HepG2 (cell line): ENCODE results near the gene ASH1L. TPM values are rescaled to one million over a fixed set of nuclear protein-coding genes. Genes with fewer than 3 reads are reported as not detected.

Experiments
- ETV5 ChIP-seq: IDR thresholded peaks from 2 replicates; pipeline ENCODE4 v1.6.1; 2018; ENCODE audit warnings: missing biosample characterization, missing genetic modification reagents, inconsistent platforms, borderline replicate concordance
- GMEB2 ChIP-seq: IDR thresholded peaks from 2 replicates; pipeline ENCODE4 v1.6.1; 2016; ENCODE audit warnings: missing biosample characterization, missing genetic modification reagents, low read depth
- GZF1 ChIP-seq: sonication (generic); formaldehyde crosslinking; IDR thresholded peaks from 2 replicates; pipeline ENCODE4 v1.5.1; 2020; ENCODE audit warnings: mild to moderate bottlenecking, missing genetic modification reagents
- MEF2D ChIP-seq: sonication (generic); formaldehyde crosslinking; IDR thresholded peaks from 2 replicates; pipeline ENCODE4 v1.5.1; 2020; ENCODE audit warnings: mild to moderate bottlenecking, missing genetic modification reagents
- REST ChIP-seq, 2 experiments: IDR thresholded peaks; 2 replicates each; pipeline ENCODE4 v1.6.1; 2011 to 2012; ENCODE audit warnings: low read length in 2 of 2, borderline replicate concordance in 1 of 2, low read depth in 1 of 2, mild to moderate bottlenecking in 1 of 2, moderate library complexity in 1 of 2
- SKIL ChIP-seq: sonication (generic); formaldehyde crosslinking; IDR thresholded peaks from 2 replicates; pipeline ENCODE4 v1.8.0; 2022; ENCODE audit warnings: missing genetic modification reagents, mild to moderate bottlenecking, moderate library complexity, borderline replicate concordance
- SMAD3 ChIP-seq: sonication (generic); formaldehyde crosslinking; IDR thresholded peaks from 2 replicates; pipeline ENCODE4 v1.4.0; 2020; ENCODE audit warnings: missing genetic modification reagents
- SMAD9 ChIP-seq: sonication (generic); formaldehyde crosslinking; IDR thresholded peaks from 2 replicates; pipeline ENCODE4 v1.5.1; 2020; ENCODE audit warnings: mild to moderate bottlenecking, missing genetic modification reagents
- TOE1 ChIP-seq: sonication (generic); formaldehyde crosslinking; IDR thresholded peaks from 2 replicates; pipeline ENCODE4 v1.4.0; 2020; ENCODE audit warnings: mild to moderate bottlenecking, missing genetic modification reagents
- ZMYM2 ChIP-seq: sonication (generic); formaldehyde crosslinking; IDR thresholded peaks from 2 replicates; pipeline ENCODE4 v1.8.0; 2022; ENCODE audit warnings: mild to moderate bottlenecking, missing genetic modification reagents
- ZNF3 ChIP-seq: IDR thresholded peaks from 2 replicates; pipeline ENCODE4 v1.7.0; 2017; ENCODE audit warnings: inconsistent platforms
- ZNF574 ChIP-seq: sonication (generic); formaldehyde crosslinking; IDR thresholded peaks from 2 replicates; pipeline ENCODE4 v1.4.0; 2020; ENCODE audit warnings: missing genetic modification reagents
- ZNF614 ChIP-seq: IDR thresholded peaks from 2 replicates; pipeline ENCODE4 v1.6.1; 2018; ENCODE audit warnings: missing biosample characterization, missing genetic modification reagents, inconsistent platforms, borderline replicate concordance
- ZNF639 ChIP-seq: conservative IDR thresholded peaks from 2 replicates; pipeline ENCODE4 v1.6.1; 2018; ENCODE audit warnings: missing genetic modification reagents
- ZNF720 ChIP-seq: sonication (generic); formaldehyde crosslinking; IDR thresholded peaks from 2 replicates; pipeline ENCODE4 v1.4.0; 2020; ENCODE audit warnings: missing genetic modification reagents
- ZNF841 ChIP-seq: sonication (generic); formaldehyde crosslinking; IDR thresholded peaks from 2 replicates; pipeline ENCODE4 v1.8.1; 2023; ENCODE audit warnings: missing genetic modification reagents, borderline replicate concordance
- polyA plus RNA-seq, 8 experiments: library from polyadenylated mRNA; depleted of rRNA in 3 of 8; stranded (reverse) in 7 of 8; unstranded in 1 of 8; fragments of >200 nt; fragmentation: Illumina TruSeq in 4 of 8; extraction: Trizol in 4 of 8; gene quantifications; 2 replicates each; pipeline versions ENCODE4 v1.2.1 to v1.2.3, GENCODE V29; 2011 to 2016; ENCODE audit warnings: low read depth in 4 of 8, missing spikeins in 1 of 8, mixed read lengths in 1 of 8; ENCODE audit not compliant: insufficient read depth in 1 of 8
- total RNA-seq, 5 experiments: library from RNA; depleted of rRNA; stranded (reverse); fragments of >200 nt; fragmentation: Illumina TruSeq; extraction: Trizol; gene quantifications; 2 replicates each; pipeline ENCODE4 v1.2.3, GENCODE V29; 2016; ENCODE audit warnings: low read depth in 1 of 5

The ASH1L gene
- total and polyA plus RNA-seq, 2 of the 13 experiments (the other 11 are each of a cell fraction or from before 2014, with no cell fraction given): 10.2 to 15.3 TPM

GRCh38 chr1:155304558-155305063, 258.0 kb downstream of the ASH1L start (continued):
- TF ChIP-seq ZNF639 (CRISPR knock-in tag): no peak
- TF ChIP-seq ZNF3 (CRISPR knock-in tag): peak; percentile 72; the same call in 1 of the 2 replicates
- TF ChIP-seq GMEB2 (CRISPR knock-in tag): no peak
- peak in 1 of 2 experiments; percentile 24; a peak in 1 of 4 replicates for TF ChIP-seq REST (IDR thresholded peaks at IDR 0.05; ENCODE audit: borderline replicate concordance in 1 of 2, low read depth in 1 of 2, low read length in 2 of 2)
- TF ChIP-seq TOE1 (CRISPR knock-in tag): no peak
- peak; percentile 36; the same call in 1 of the 2 replicates for TF ChIP-seq SMAD3 (CRISPR knock-in tag)
- TF ChIP-seq ZNF720: no peak
- TF ChIP-seq SKIL: no peak
- TF ChIP-seq ETV5 (CRISPR knock-in tag): peak; percentile 77; the same call in 1 of the 2 replicates
- 0 out of 2 replicates have a peak, but pooled peaks have one; percentile 17 for TF ChIP-seq MEF2D (CRISPR knock-in tag)
- TF ChIP-seq GZF1 (CRISPR knock-in tag): no peak
- TF ChIP-seq ZMYM2 (CRISPR knock-in tag): no peak
- no peak for TF ChIP-seq SMAD9 (CRISPR knock-in tag)
- no peak for TF ChIP-seq ZNF841
- 0 out of 2 replicates have a peak, but pooled peaks have one; percentile 55 for TF ChIP-seq ZNF614
- peak; percentile 39 for TF ChIP-seq ZNF574 (CRISPR knock-in tag)
